IPS DF 4.7 (cell line): Measurements from ENCODE around the gene JAG2.

Experiments used
- DNase-seq: peaks from one replicate; pipeline ENCODE4 v3.0.0-alpha.2; 2013; ENCODE audit warnings: low spot score; ENCODE audit errors: extremely low read depth

JAG2 gene

DNA sequence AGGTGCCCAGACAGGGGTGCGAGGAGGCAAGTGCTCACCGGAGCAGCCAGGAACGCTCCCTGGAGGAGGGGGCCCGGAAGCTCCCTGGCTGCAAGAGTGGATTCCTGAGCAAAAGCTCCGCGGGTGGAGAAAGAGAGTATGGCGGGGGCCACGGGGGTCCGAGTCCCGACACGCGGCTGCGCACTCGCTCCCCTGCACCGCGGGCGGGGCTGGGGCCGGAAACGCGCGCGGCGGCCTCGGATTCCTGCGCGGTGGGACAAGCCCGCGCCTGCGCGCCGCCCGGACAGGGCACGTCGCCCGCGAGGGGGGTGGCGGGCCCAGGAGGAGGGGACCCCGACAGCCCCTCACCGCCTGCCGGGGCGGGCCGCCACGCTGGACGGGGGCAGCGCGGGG lies 75.5 kb downstream of the JAG2 start:
- DNase-seq, result no peak

GRCh38 chr14:105092171-105093037 lies 76.2 kb downstream of the JAG2 start:
- no peak for DNase-seq

GRCh38 chr14:105091517-105092170 lies 76.9 kb downstream of the JAG2 start:
- DNase-seq, result no peak

GRCh38 chr14:105091054-105091516 lies 77.5 kb downstream of the JAG2 start:
- DNase-seq, result no peak
